GM23338 (cell line): ENCODE data around the gene CEP250. TPM values are rescaled to one million over a fixed set of nuclear protein-coding genes. Genes with fewer than 3 reads are reported as not detected.

Source experiments
- ATAC-seq: fragments of 200-7000 bp; cut with Tn5 transposase; 3 replicates; pipeline ENCODE4 v1.9.1; 2020
- DNase-seq: peaks from one replicate; pipeline ENCODE4 v3.0.0-alpha.2; 2015; ENCODE audit warnings: low spot score
- H2AFZ ChIP-seq: fragments of 200-600 bp; sonication (generic); 2 replicates; pipeline ENCODE4 v1.8.0; 2016; ENCODE audit warnings: antibody characterized with exemption, mild to moderate bottlenecking, moderate library complexity
- H3F3A ChIP-seq: fragments of 200-600 bp; sonication (generic); replicated peaks from 2 replicates; pipeline ENCODE4 v1.8.0; 2017; ENCODE audit warnings: antibody characterized with exemption, mixed run types, low read depth
- H3K27ac ChIP-seq: fragments of 200-600 bp; sonication (generic); 2 replicates; pipeline ENCODE4 v1.6.1; 2016; ENCODE audit warnings: low read depth
- H3K27me3 ChIP-seq: fragments of 200-600 bp; sonication (generic); 2 replicates; pipeline ENCODE4 v1.8.0; 2016; ENCODE audit warnings: mild to moderate bottlenecking, mixed run types, moderate library complexity; ENCODE audit not compliant: insufficient read depth
- H3K36me3 ChIP-seq: fragments of 200-600 bp; sonication (generic); 2 replicates; pipeline ENCODE4 v1.8.0; 2016; ENCODE audit warnings: mild to moderate bottlenecking; ENCODE audit not compliant: insufficient read depth
- H3K4me1 ChIP-seq: fragments of 200-600 bp; sonication (generic); 2 replicates; pipeline ENCODE4 v1.8.0; 2016; ENCODE audit warnings: mild to moderate bottlenecking, moderate library complexity; ENCODE audit not compliant: insufficient read depth
- H3K4me2 ChIP-seq: fragments of 200-600 bp; sonication (generic); 2 replicates; pipeline ENCODE4 v1.7.1; 2017; ENCODE audit warnings: mixed run types
- H3K4me3 ChIP-seq: fragments of 200-600 bp; sonication (generic); 2 replicates; pipeline ENCODE4 v1.6.1; 2016; ENCODE audit warnings: mixed run types
- H3K79me2 ChIP-seq: fragments of 200-600 bp; sonication (generic); replicated peaks from 2 replicates; pipeline ENCODE4 v1.8.0; 2017; ENCODE audit warnings: mild to moderate bottlenecking; ENCODE audit not compliant: insufficient read depth
- H3K9me2 ChIP-seq: fragments of 200-600 bp; sonication (generic); 2 replicates; pipeline ENCODE4 v1.8.0; 2017; ENCODE audit not compliant: insufficient read depth
- H4K20me1 ChIP-seq: fragments of 200-600 bp; sonication (generic); replicated peaks from 2 replicates; pipeline ENCODE4 v1.8.0; 2017; ENCODE audit warnings: mild to moderate bottlenecking; ENCODE audit not compliant: insufficient read depth
- H3K27ac Mint-ChIP-seq: 2 replicates; pipeline ENCODE4 v1.8.0; 2020; ENCODE audit warnings: inconsistent platforms, mild to moderate bottlenecking, moderate library complexity, mixed read lengths
- H3K27me3 Mint-ChIP-seq: 3 replicates; pipeline ENCODE4 v1.8.0; 2022; ENCODE audit warnings: low read depth, mild to moderate bottlenecking, moderate library complexity, mixed read lengths, inconsistent platforms; ENCODE audit not compliant: insufficient read depth, poor library complexity
- H3K36me3 Mint-ChIP-seq: 3 replicates; pipeline ENCODE4 v1.8.0; 2021; ENCODE audit warnings: low read depth, mild to moderate bottlenecking, inconsistent platforms, moderate library complexity, mixed read lengths
- H3K4me1 Mint-ChIP-seq: 3 replicates; pipeline ENCODE4 v1.8.0; 2020; ENCODE audit warnings: mild to moderate bottlenecking, inconsistent platforms, mixed read lengths
- H3K4me3 Mint-ChIP-seq: 3 replicates; pipeline ENCODE4 v1.8.0; 2021; ENCODE audit warnings: moderate library complexity, mild to moderate bottlenecking, inconsistent platforms, mixed read lengths
- H3K9me3 Mint-ChIP-seq: 3 replicates; pipeline ENCODE4 v1.8.0; 2020; ENCODE audit warnings: moderate library complexity, mild to moderate bottlenecking, inconsistent platforms, mixed read lengths
- EZH2 ChIP-seq: fragments of 200-600 bp; sonication (generic); IDR thresholded peaks from one replicate; pipeline ENCODE4 v1.8.0; 2017; ENCODE audit warnings: antibody characterized with exemption, mild to moderate bottlenecking, low read depth; ENCODE audit not compliant: unreplicated experiment
- EZH2phosphoT487 ChIP-seq: fragments of 200-600 bp; sonication (generic); IDR thresholded peaks from one replicate; pipeline ENCODE4 v1.8.1; 2018; ENCODE audit warnings: antibody characterized with exemption; ENCODE audit not compliant: unreplicated experiment
- JUNB ChIP-seq: IDR thresholded peaks from one replicate; pipeline ENCODE4 v1.6.1; 2016; ENCODE audit warnings: antibody characterized with exemption; ENCODE audit not compliant: unreplicated experiment
- NANOG ChIP-seq: IDR thresholded peaks from 2 replicates; pipeline ENCODE4 v1.6.1; 2016; ENCODE audit warnings: antibody characterized with exemption, borderline replicate concordance
- POLR2AphosphoS5 ChIP-seq: IDR thresholded peaks from 2 replicates; pipeline ENCODE4 v1.6.1; 2016; ENCODE audit warnings: antibody characterized with exemption, low read depth
- STAT1 ChIP-seq: IDR thresholded peaks from one replicate; pipeline ENCODE4 v1.6.1; 2016; ENCODE audit warnings: antibody characterized with exemption; ENCODE audit not compliant: unreplicated experiment
- ZNF114 ChIP-seq: fragments of 250-450 bp; sonication (Bioruptor Pico); IDR thresholded peaks from 2 replicates; pipeline ENCODE4 v1.5.0; 2020; ENCODE audit warnings: mild to moderate bottlenecking, moderate library complexity
- ZNF331 ChIP-seq: fragments of 250-450 bp; sonication (Bioruptor Pico); IDR thresholded peaks from 2 replicates; pipeline ENCODE4 v1.5.0; 2020; ENCODE audit warnings: low read depth, mild to moderate bottlenecking, moderate library complexity
- polyA plus RNA-seq: library from polyadenylated mRNA; unstranded; fragments of >200 nt; fragmentation: Nextera tagmentation; extraction: Ambion mirVana; gene quantifications from 2 replicates; pipeline ENCODE4 v1.2.1, GENCODE V29; 2016
- total RNA-seq: library from RNA; depleted of rRNA; stranded (reverse); fragments of >200 nt; shearing (Covaris generic); gene quantifications from 2 replicates; pipeline ENCODE4 v1.2.3, GENCODE V29; 2014
- TF ChIP-seq, protein P1 (sequence below), 2 experiments: fragments of 200-600 bp in 1 of 2; sonication (generic) in 1 of 2; conservative IDR thresholded peaks; 2 replicates each; pipeline versions ENCODE4 v1.5.1 to v1.6.1; 2016 to 2017; ENCODE audit warnings: antibody characterized with exemption in 2 of 2, low read depth in 2 of 2, mild to moderate bottlenecking in 2 of 2, moderate library complexity in 1 of 2
- TF ChIP-seq, protein P2 (sequence below): fragments of 250-450 bp; sonication (Bioruptor Pico); IDR thresholded peaks from 2 replicates; pipeline ENCODE4 v1.5.0; 2020; ENCODE audit warnings: mild to moderate bottlenecking, moderate library complexity
- TF ChIP-seq, protein P3 (sequence below): IDR thresholded peaks from 2 replicates; pipeline ENCODE4 v1.6.1; 2016; ENCODE audit warnings: antibody characterized with exemption

Gene CEP250
- total and polyA plus RNA-seq, 2 experiments from 2014 or later = 28.0 to 29.1 TPM

DNA sequence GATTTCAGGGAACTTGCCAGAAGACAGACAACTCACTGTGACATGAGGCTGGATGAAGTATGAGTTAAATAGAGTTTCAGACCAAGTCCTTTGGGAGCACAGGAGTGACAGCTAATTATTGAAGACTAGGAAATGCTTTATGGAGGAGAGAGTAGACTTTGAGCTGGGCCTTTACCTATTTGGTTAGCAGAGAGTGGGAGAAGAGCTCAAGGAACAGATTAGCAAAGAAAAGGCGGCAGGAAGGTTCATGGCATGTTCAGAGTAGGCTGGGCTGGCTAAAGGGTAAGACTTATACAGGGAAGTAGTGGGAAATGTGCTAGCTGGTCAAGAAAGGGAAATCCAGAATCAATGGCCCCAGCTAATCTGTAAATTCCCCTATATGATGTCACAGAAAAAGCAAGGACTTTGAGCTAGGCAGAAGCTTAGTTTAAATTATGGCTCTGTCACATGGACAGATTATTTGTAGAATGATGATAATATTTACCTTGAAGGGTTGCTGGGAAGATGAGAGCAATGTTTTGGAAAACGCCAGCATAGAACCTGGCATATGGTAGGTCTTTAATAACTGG lies 19.0 kb downstream of the CEP250 start (continued):
- TF ChIP-seq, protein P1, sequence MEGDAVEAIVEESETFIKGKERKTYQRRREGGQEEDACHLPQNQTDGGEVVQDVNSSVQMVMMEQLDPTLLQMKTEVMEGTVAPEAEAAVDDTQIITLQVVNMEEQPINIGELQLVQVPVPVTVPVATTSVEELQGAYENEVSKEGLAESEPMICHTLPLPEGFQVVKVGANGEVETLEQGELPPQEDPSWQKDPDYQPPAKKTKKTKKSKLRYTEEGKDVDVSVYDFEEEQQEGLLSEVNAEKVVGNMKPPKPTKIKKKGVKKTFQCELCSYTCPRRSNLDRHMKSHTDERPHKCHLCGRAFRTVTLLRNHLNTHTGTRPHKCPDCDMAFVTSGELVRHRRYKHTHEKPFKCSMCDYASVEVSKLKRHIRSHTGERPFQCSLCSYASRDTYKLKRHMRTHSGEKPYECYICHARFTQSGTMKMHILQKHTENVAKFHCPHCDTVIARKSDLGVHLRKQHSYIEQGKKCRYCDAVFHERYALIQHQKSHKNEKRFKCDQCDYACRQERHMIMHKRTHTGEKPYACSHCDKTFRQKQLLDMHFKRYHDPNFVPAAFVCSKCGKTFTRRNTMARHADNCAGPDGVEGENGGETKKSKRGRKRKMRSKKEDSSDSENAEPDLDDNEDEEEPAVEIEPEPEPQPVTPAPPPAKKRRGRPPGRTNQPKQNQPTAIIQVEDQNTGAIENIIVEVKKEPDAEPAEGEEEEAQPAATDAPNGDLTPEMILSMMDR (conservative IDR thresholded peaks at IDR 0.05; ENCODE audit: low read depth in 2 of 2) = no peak
- TF ChIP-seq EZH2phosphoT487 (no peak), EZH2 (no peak), POLR2AphosphoS5 (no peak)

DNA sequence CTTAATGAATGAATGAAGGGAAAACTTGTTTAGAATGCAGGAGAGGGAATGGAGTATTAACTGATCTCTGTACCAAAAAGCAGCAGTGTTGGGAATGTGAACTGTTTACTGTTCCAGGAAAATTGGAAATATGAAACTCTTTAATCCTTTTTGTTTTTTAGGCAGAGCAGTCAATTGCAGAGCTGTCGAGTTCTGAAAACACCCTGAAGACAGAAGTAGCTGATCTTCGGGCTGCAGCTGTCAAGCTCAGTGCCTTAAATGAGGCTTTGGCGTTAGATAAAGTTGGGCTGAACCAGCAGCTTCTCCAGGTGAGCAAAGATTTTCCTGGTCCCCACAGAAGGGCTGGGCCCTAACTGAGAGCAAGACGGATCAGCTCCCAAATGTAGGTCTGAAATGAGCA lies 20.9 kb downstream of the CEP250 start:
- no peak overlapping the region for H2AFZ ChIP-seq
- DNase-seq = no peak
- no peak overlapping the region for H3K27ac Mint-ChIP-seq
- H3K27ac ChIP-seq = no peak overlapping the region
- peaks cover 36% of the 10 kb centered on the region for H3K36me3 Mint-ChIP-seq
- no peaks in the 10 kb centered on the region for H3F3A ChIP-seq
- no peaks in the 10 kb centered on the region for H3K4me1 ChIP-seq
- no peaks in the 10 kb centered on the region for H3K9me2 ChIP-seq
- H4K20me1 ChIP-seq = no peaks in the 10 kb centered on the region; the same call in 1 of the 2 replicates
- H3K4me1 Mint-ChIP-seq = no peaks in the 10 kb centered on the region
- no peak overlapping the region for H3K4me2 ChIP-seq
- H3K27me3 Mint-ChIP-seq = peaks cover 3% of the 10 kb centered on the region
- no peaks in the 10 kb centered on the region; the same call in 2 of the 3 replicates for H3K9me3 Mint-ChIP-seq
- H3K4me3 Mint-ChIP-seq = no peak overlapping the region
- no peaks in the 10 kb centered on the region for H3K27me3 ChIP-seq
- no peaks in the 10 kb centered on the region for H3K79me2 ChIP-seq
- H3K36me3 ChIP-seq = peaks cover 42% of the 10 kb centered on the region
- no peak overlapping the region for H3K4me3 ChIP-seq
- no peak for ATAC-seq
- TF ChIP-seq JUNB = no peak
- TF ChIP-seq ZNF331 (CRISPR knock-in tag) = no peak
- TF ChIP-seq ZNF114 (CRISPR knock-in tag) = no peak
- TF ChIP-seq, protein P1 (conservative IDR thresholded peaks at IDR 0.05; ENCODE audit: low read depth in 2 of 2) = no peak
- TF ChIP-seq, protein P2, sequence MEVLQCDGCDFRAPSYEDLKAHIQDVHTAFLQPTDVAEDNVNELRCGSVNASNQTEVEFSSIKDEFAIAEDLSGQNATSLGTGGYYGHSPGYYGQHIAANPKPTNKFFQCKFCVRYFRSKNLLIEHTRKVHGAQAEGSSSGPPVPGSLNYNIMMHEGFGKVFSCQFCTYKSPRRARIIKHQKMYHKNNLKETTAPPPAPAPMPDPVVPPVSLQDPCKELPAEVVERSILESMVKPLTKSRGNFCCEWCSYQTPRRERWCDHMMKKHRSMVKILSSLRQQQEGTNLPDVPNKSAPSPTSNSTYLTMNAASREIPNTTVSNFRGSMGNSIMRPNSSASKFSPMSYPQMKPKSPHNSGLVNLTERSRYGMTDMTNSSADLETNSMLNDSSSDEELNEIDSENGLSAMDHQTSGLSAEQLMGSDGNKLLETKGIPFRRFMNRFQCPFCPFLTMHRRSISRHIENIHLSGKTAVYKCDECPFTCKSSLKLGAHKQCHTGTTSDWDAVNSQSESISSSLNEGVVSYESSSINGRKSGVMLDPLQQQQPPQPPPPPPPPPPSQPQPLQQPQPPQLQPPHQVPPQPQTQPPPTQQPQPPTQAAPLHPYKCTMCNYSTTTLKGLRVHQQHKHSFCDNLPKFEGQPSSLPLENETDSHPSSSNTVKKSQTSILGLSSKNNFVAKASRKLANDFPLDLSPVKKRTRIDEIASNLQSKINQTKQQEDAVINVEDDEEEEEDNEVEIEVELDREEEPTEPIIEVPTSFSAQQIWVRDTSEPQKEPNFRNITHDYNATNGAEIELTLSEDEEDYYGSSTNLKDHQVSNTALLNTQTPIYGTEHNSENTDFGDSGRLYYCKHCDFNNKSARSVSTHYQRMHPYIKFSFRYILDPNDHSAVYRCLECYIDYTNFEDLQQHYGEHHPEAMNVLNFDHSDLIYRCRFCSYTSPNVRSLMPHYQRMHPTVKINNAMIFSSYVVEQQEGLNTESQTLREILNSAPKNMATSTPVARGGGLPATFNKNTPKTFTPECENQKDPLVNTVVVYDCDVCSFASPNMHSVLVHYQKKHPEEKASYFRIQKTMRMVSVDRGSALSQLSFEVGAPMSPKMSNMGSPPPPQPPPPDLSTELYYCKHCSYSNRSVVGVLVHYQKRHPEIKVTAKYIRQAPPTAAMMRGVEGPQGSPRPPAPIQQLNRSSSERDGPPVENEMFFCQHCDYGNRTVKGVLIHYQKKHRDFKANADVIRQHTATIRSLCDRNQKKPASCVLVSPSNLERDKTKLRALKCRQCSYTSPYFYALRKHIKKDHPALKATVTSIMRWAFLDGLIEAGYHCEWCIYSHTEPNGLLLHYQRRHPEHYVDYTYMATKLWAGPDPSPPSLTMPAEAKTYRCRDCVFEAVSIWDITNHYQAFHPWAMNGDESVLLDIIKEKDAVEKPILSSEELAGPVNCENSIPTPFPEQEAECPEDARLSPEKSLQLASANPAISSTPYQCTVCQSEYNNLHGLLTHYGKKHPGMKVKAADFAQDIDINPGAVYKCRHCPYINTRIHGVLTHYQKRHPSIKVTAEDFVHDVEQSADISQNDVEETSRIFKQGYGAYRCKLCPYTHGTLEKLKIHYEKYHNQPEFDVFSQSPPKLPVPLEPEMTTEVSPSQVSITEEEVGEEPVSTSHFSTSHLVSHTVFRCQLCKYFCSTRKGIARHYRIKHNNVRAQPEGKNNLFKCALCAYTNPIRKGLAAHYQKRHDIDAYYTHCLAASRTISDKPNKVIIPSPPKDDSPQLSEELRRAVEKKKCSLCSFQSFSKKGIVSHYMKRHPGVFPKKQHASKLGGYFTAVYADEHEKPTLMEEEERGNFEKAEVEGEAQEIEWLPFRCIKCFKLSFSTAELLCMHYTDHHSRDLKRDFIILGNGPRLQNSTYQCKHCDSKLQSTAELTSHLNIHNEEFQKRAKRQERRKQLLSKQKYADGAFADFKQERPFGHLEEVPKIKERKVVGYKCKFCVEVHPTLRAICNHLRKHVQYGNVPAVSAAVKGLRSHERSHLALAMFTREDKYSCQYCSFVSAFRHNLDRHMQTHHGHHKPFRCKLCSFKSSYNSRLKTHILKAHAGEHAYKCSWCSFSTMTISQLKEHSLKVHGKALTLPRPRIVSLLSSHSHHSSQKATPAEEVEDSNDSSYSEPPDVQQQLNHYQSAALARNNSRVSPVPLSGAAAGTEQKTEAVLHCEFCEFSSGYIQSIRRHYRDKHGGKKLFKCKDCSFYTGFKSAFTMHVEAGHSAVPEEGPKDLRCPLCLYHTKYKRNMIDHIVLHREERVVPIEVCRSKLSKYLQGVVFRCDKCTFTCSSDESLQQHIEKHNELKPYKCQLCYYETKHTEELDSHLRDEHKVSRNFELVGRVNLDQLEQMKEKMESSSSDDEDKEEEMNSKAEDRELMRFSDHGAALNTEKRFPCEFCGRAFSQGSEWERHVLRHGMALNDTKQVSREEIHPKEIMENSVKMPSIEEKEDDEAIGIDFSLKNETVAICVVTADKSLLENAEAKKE (CRISPR knock-in tag) = no peak
- TF ChIP-seq STAT1 = no peak
- no peak for TF ChIP-seq NANOG
- TF ChIP-seq, protein P3, sequence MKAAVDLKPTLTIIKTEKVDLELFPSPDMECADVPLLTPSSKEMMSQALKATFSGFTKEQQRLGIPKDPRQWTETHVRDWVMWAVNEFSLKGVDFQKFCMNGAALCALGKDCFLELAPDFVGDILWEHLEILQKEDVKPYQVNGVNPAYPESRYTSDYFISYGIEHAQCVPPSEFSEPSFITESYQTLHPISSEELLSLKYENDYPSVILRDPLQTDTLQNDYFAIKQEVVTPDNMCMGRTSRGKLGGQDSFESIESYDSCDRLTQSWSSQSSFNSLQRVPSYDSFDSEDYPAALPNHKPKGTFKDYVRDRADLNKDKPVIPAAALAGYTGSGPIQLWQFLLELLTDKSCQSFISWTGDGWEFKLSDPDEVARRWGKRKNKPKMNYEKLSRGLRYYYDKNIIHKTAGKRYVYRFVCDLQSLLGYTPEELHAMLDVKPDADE = no peak
- TF ChIP-seq POLR2AphosphoS5 = no peak
